OCI-LY3 (cell line): Measurements from ENCODE around the gene NCOA3.

Experiments
- EZH2phosphoT487 ChIP-seq: fragments of 200-600 bp; shearing (Covaris generic); IDR thresholded peaks from 2 replicates; pipeline ENCODE4 v1.6.1; 2018; ENCODE audit warnings: antibody characterized with exemption, mixed run types, low read depth
- TF ChIP-seq, protein P1 (sequence below): fragments of 200-600, 300-600 bp; sonication (generic); IDR thresholded peaks from 2 replicates; pipeline ENCODE4 v1.5.1; 2014; ENCODE audit warnings: antibody characterized with exemption, low read length, low read depth

DNA sequence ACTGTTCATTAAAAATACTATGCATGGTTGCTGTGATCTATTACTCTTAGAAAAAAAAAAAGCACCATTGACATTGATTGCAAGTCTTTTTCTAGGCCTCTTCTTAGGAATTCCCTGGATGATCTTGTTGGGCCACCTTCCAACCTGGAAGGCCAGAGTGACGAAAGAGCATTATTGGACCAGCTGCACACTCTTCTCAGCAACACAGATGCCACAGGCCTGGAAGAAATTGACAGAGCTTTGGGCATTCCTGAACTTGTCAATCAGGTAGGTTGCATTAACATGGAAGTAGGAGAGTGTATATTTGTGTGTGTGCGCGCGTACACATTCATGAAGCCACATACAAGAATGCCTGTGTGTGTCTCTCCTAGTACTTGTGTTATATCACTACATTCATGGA lies 140.4 kb downstream of the NCOA3 start:
- TF ChIP-seq, protein P1, sequence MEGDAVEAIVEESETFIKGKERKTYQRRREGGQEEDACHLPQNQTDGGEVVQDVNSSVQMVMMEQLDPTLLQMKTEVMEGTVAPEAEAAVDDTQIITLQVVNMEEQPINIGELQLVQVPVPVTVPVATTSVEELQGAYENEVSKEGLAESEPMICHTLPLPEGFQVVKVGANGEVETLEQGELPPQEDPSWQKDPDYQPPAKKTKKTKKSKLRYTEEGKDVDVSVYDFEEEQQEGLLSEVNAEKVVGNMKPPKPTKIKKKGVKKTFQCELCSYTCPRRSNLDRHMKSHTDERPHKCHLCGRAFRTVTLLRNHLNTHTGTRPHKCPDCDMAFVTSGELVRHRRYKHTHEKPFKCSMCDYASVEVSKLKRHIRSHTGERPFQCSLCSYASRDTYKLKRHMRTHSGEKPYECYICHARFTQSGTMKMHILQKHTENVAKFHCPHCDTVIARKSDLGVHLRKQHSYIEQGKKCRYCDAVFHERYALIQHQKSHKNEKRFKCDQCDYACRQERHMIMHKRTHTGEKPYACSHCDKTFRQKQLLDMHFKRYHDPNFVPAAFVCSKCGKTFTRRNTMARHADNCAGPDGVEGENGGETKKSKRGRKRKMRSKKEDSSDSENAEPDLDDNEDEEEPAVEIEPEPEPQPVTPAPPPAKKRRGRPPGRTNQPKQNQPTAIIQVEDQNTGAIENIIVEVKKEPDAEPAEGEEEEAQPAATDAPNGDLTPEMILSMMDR, result no peak
- no peak for TF ChIP-seq EZH2phosphoT487
